ENCODE data around the gene TEAD3. TPM values are rescaled to one million over a fixed set of nuclear protein-coding genes. Genes with fewer than 3 reads are reported as not detected.

Gene TEAD3
- total RNA-seq, 2 donors from 2014 or later, result 1.5 to 2.4 TPM

DNA sequence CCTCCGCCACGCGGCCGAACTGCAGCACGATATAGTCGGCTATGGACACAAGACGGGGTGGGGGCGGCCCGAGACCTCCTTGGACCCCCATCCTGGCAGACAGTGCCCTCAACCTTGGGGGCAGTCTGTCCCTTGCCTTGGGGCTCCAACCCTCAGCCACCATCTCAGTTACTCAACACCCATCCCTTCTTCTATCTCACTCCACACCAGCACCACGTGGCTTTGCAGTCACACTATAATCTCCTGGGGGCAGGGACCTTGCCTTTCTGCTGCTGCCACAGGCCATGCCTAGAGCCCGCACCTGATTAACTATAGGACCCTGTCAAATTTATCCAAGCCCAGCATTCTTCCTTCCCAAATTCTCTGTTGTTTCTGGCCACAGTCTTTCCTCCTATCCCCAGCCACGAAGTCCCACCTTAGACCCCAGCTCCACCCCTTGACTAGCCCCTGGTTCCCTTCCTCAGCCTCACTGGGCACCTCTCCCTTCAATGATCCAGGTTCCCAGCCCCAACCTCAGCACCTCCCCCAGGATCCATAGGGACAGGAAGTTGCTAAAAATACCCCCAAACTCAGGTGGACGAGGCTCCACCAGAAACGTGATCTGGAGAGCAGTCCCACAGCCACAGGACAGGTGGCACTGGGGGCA lies 1.7 kb upstream of the TEAD3 start:
- Mint-ChIP-seq H3K9me3 (no peaks in the 10 kb centered on the region), H3K36me3 (no peaks in the 10 kb centered on the region), H3K27ac (no peak overlapping the region)
- ATAC-seq, result no peak
- no peak for DNase-seq (ENCODE audit: low spot score in 2 of 2)

GRCh38 chr6:35497571-35498421 lies 917 bp upstream of the TEAD3 start:
- H3K9me3 Mint-ChIP-seq, result no peaks in the 10 kb centered on the region
- no peaks in the 10 kb centered on the region for H3K36me3 Mint-ChIP-seq
- H3K27ac Mint-ChIP-seq, result no peak overlapping the region
- peak; percentile 44 to 65 for ATAC-seq
- peak in 1 of 2 donors; percentile 49 for DNase-seq (ENCODE audit: low spot score in 2 of 2)

DNA sequence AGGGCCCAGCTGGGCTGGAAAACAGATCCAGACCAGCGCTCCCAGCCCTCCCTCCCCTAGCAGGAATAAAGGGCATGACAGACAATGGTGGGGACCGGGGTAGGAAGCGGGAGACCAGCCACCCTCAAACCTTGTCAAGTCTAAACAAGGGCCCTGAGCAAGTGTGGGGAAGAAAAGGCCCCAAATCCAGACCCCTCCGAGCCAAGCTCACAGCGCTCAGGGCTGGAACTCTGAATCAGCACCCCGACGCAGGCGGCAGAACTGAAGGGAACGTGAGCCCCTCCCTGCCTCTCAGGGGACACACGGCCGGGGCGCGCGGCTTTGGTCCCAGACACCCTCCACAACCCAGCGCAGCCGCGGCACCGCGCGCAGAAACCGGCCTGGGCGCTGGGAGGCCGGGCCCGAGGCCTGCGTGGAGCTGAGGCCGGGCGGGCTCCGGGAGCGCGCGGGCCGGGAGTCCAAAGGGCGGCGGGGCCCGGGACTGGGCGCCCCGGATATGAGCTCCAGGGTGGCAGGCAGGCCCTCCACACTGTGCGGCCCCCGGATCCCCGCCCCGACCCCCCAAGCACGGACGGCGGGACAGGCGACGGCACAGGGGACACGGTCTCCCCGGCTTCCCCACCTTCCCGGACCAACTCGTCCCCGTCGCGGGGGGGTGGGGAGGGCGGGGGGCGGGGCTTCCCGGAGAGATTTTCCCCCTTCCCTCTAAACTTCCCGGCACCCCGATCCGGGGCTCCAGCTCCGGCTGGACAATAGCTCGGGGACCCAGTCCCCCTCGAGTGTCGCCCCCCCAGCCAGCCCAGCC lies 641 bp downstream of the TEAD3 start:
- ATAC-seq (peak in 1 of 2 donors; percentile 9), DNase-seq (ENCODE audit: low spot score in 2 of 2) (no peak)
- H3K27ac Mint-ChIP-seq, result no peak overlapping the region
- no peaks in the 10 kb centered on the region for H3K9me3 Mint-ChIP-seq
- H3K36me3 Mint-ChIP-seq, result no peaks in the 10 kb centered on the region

- DNase-seq (ENCODE audit: low spot score in 2 of 2), result no peak
- Mint-ChIP-seq H3K27ac (no peak overlapping the region), H3K9me3 (no peaks in the 10 kb centered on the region), H3K36me3 (no peaks in the 10 kb centered on the region)
- no peak for ATAC-seq
Observed at GRCh38 chr6:35495258-35496035, 1.4 kb downstream of the TEAD3 start.

- DNase-seq (ENCODE audit: low spot score in 2 of 2), result no peak
- H3K36me3 Mint-ChIP-seq, result no peaks in the 10 kb centered on the region
- no peak overlapping the region for H3K27ac Mint-ChIP-seq
- no peak for ATAC-seq
- no peaks in the 10 kb centered on the region for H3K9me3 Mint-ChIP-seq
Observed at GRCh38 chr6:35494161-35494563, 2.7 kb downstream of the TEAD3 start.

DNA sequence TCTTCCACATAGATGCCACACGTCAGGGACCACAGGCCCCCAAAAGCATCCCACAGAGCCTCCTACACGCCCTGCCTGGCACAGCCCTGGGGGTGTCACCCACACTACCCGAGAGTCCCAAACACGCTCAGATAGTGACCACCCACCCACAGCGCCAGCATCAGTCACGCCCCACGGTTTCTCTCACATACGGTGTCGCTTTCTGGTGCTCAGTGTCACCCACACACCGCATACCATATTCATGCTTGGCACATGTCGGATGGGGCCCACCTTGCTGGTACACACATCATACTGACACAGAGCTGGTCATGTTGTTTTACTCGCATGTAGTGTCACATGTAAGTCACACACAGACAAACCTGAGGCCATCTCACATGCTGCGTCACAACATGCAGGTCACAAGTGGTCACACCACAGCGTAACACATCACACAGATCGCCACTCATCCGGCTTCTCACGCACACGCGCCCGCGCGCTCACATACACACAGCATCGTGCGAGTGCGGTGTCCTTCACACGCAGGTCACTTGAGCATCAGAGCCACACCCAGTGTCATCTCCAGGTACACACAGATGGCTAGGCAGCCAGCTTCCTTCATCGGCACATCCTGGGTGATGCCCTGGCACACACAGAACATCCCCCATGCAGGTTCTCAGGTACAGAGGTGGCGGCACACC lies 3.4 kb downstream of the TEAD3 start:
- no peaks in the 10 kb centered on the region for H3K9me3 Mint-ChIP-seq
- DNase-seq (ENCODE audit: low spot score in 2 of 2) (no peak), ATAC-seq (no peak)
- H3K36me3 Mint-ChIP-seq, result no peaks in the 10 kb centered on the region
- H3K27ac Mint-ChIP-seq, result peak overlapping the region in 1 of 2 donors; percentile 85

- Mint-ChIP-seq H3K9me3 (no peaks in the 10 kb centered on the region), H3K27ac (peak overlapping the region in 1 of 2 donors; percentile 85), H3K36me3 (no peaks in the 10 kb centered on the region)
- DNase-seq (ENCODE audit: low spot score in 2 of 2) (no peak), ATAC-seq (no peak)
Observed at GRCh38 chr6:35492974-35493284, 4.0 kb downstream of the TEAD3 start.

GRCh38 chr6:35492258-35492973 lies 4.5 kb downstream of the TEAD3 start:
- no peak overlapping the region for H3K27ac Mint-ChIP-seq
- H3K9me3 Mint-ChIP-seq, result no peaks in the 10 kb centered on the region
- no peak for DNase-seq (ENCODE audit: low spot score in 2 of 2)

DNA sequence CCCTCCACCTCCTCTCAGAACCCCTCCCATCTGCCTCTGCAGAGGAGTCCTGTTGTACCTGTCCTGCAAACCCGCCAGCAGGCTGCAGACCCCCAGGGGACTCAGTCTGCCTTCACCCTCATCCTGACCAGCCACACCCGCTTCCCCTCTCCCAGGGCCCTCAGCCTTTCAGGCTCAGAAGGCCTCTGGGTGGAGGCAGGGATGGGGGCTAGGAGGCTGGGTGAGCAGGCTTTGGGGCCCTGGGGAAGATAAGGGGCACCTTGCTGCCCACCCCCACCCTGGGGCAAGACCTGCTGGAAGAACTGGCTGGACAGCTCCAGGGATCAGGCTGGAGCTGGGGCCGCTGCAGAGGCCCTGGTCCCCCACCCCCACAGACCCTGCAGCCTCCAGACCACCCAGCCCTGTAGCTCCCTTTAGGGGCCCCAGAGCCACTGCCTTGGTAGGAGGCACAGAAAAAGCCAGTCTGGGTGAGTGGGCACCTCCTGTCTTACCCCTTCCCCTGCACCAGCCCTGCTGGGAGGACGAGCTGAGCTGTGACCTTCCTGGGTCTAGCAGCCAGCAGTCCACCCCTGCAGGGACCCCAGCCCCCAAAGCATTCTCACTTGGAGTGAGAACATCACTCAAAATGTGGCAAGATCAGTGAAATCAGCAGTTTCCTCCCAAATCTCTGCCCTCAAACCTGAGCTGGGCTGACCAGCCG lies 5.2 kb downstream of the TEAD3 start:
- Mint-ChIP-seq H3K36me3 (no peaks in the 10 kb centered on the region), H3K9me3 (no peaks in the 10 kb centered on the region), H3K27ac (no peak overlapping the region)
- ATAC-seq (no peak), DNase-seq (ENCODE audit: low spot score in 2 of 2) (no peak)

More at GRCh38 chr6:35492258-35492973, 4.5 kb downstream of the TEAD3 start:
- ATAC-seq, result no peak
- H3K36me3 Mint-ChIP-seq, result no peaks in the 10 kb centered on the region

- Mint-ChIP-seq H3K27ac (peak overlapping the region in 1 of 2 donors; percentile 58), H3K9me3 (no peaks in the 10 kb centered on the region), H3K36me3 (no peaks in the 10 kb centered on the region)
- no peak for ATAC-seq
- no peak for DNase-seq (ENCODE audit: low spot score in 2 of 2)
Observed at GRCh38 chr6:35490821-35491557, 5.9 kb downstream of the TEAD3 start.

DNA sequence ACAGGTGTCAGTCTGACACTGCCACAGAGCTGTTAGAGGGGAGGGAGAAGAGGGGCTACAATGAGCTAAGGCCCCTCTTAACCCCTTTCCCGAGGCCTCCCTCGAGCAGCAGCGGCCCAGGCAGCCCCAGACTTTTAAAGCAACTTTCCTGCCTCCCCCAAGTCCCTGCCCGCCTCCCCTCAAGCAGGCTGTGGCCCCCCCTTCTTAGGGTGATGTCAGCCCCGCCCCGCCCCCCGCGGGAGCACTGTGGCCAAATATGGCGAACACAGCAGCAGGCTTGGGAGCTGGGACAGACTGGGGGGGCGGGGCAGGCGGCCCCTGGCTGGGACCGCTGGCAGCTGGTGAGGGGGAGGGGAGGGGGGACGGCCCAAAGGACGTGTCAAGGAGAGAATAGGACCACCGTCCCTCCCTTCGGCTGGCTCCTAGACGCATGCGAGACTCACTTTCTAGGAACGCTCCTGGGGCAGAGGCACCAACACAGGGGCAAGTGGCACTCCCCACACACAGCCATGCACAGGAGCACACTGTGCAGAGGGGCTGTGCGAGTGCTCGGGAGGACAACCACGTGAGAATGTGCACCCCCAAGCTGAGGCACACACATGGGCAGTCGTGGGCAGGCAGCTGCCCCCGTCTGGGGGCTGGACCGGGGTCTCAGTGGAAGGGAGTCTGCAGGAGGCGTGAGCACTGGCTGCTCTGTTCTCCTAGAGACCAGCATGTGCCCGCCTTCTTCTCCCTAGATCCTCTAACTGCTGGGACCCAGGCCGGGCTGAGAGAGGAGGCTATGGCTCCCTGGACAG lies 6.7 kb downstream of the TEAD3 start:
- ATAC-seq (no peak), DNase-seq (ENCODE audit: low spot score in 2 of 2) (no peak)
- Mint-ChIP-seq H3K9me3 (no peaks in the 10 kb centered on the region), H3K36me3 (no peaks in the 10 kb centered on the region), H3K27ac (no peak overlapping the region)

GRCh38 chr6:35489066-35489465 lies 7.8 kb downstream of the TEAD3 start:
- Mint-ChIP-seq H3K9me3 (no peaks in the 10 kb centered on the region), H3K27ac (no peak overlapping the region), H3K36me3 (no peaks in the 10 kb centered on the region)
- no peak for DNase-seq (ENCODE audit: low spot score in 2 of 2)
- ATAC-seq, result no peak

GRCh38 chr6:35488517-35488862 lies 8.4 kb downstream of the TEAD3 start:
- ATAC-seq, result no peak
- no peaks in the 10 kb centered on the region for H3K36me3 Mint-ChIP-seq
- no peak overlapping the region for H3K27ac Mint-ChIP-seq
- no peak for DNase-seq (ENCODE audit: low spot score in 2 of 2)
- no peaks in the 10 kb centered on the region for H3K9me3 Mint-ChIP-seq
